Activated naive CD4-positive, alpha-beta T cell (primary cell): ENCODE data around the gene TMEM179.

Experiments used
- DNase-seq, 4 experiments: peaks; one replicate each; lab custom pipeline; 2025; lab: John Stamatoyannopoulos, UW

TMEM179 gene

GRCh38 chr14:104555430-104556255, 48.9 kb downstream of the TMEM179 start:
- DNase-seq, result no peak

- no peak for DNase-seq
Measured at GRCh38 chr14:104554608-104555429, 49.8 kb downstream of the TMEM179 start.

GRCh38 chr14:104554088-104554607, 50.4 kb downstream of the TMEM179 start:
- DNase-seq, result no peak

- no peak for DNase-seq
Measured at GRCh38 chr14:104553166-104554087, 51.1 kb downstream of the TMEM179 start.

GRCh38 chr14:104552738-104553125, 51.8 kb downstream of the TMEM179 start:
- no peak for DNase-seq

GRCh38 chr14:104551851-104552737, 52.5 kb downstream of the TMEM179 start:
- no peak for DNase-seq

- no peak for DNase-seq
Measured at GRCh38 chr14:104550861-104551728, 53.5 kb downstream of the TMEM179 start.

GRCh38 chr14:104550340-104550860, 54.2 kb downstream of the TMEM179 start:
- DNase-seq, result no peak

GRCh38 chr14:104549536-104550339, 54.8 kb downstream of the TMEM179 start:
- no peak for DNase-seq

GRCh38 chr14:104548802-104549535, 55.6 kb downstream of the TMEM179 start:
- DNase-seq, result no peak

GRCh38 chr14:104547998-104548700, 56.4 kb downstream of the TMEM179 start:
- no peak for DNase-seq

GRCh38 chr14:104547310-104547997, 57.1 kb downstream of the TMEM179 start:
- DNase-seq, result no peak

GRCh38 chr14:104546591-104547309, 57.8 kb downstream of the TMEM179 start:
- no peak for DNase-seq

- DNase-seq, result no peak
Measured at GRCh38 chr14:104545942-104546501, 58.5 kb downstream of the TMEM179 start.

GRCh38 chr14:104545151-104545941, 59.2 kb downstream of the TMEM179 start:
- no peak for DNase-seq
